ENCODE results near the gene SH3RF2.

The SH3RF2 gene

GRCh38 chr5:145923405-145923804 is 13.0 kb upstream of the SH3RF2 start:
- FAIRE-seq = no peak

GRCh38 chr5:145924849-145925248 is 11.5 kb upstream of the SH3RF2 start:
- FAIRE-seq = no peak

GRCh38 chr5:145925353-145925752 is 11.0 kb upstream of the SH3RF2 start:
- FAIRE-seq = no peak

- FAIRE-seq = no peak
These were observed 10.6 kb upstream of the SH3RF2 start for GRCh38 chr5:145925803-145926202.

- no peak for FAIRE-seq
These were observed 4.7 kb upstream of the SH3RF2 start for GRCh38 chr5:145931718-145932117.

- no peak for FAIRE-seq
These were observed 2.1 kb upstream of the SH3RF2 start for GRCh38 chr5:145934276-145934675.

GRCh38 chr5:145937432-145938250 is 1.3 kb downstream of the SH3RF2 start:
- FAIRE-seq = no peak

GRCh38 chr5:145938776-145939539 is 2.6 kb downstream of the SH3RF2 start:
- no peak for FAIRE-seq

GRCh38 chr5:145939540-145940065 is 3.2 kb downstream of the SH3RF2 start:
- FAIRE-seq = no peak

GRCh38 chr5:145941096-145941447 is 4.7 kb downstream of the SH3RF2 start:
- no peak for FAIRE-seq

- no peak for FAIRE-seq
These were observed 5.2 kb downstream of the SH3RF2 start for GRCh38 chr5:145941448-145942130.

- no peak for FAIRE-seq
These were observed 5.8 kb downstream of the SH3RF2 start for GRCh38 chr5:145942201-145942600.

GRCh38 chr5:145942749-145943148 is 6.4 kb downstream of the SH3RF2 start:
- no peak for FAIRE-seq

GRCh38 chr5:145943674-145944121 is 7.3 kb downstream of the SH3RF2 start:
- FAIRE-seq = no peak

- FAIRE-seq = no peak
These were observed 8.0 kb downstream of the SH3RF2 start for GRCh38 chr5:145944328-145944727.

GRCh38 chr5:145945620-145946111 is 9.3 kb downstream of the SH3RF2 start:
- FAIRE-seq = no peak

- FAIRE-seq = no peak
These were observed 9.9 kb downstream of the SH3RF2 start for GRCh38 chr5:145946112-145946861.

- FAIRE-seq = no peak
These were observed 11.2 kb downstream of the SH3RF2 start for GRCh38 chr5:145947581-145947980.

- no peak for FAIRE-seq
These were observed 11.7 kb downstream of the SH3RF2 start for GRCh38 chr5:145948047-145948446.

GRCh38 chr5:145948921-145949320 is 12.5 kb downstream of the SH3RF2 start:
- no peak for FAIRE-seq

GRCh38 chr5:145949474-145949873 is 13.1 kb downstream of the SH3RF2 start:
- no peak for FAIRE-seq

GRCh38 chr5:145951071-145951470 is 14.7 kb downstream of the SH3RF2 start:
- no peak for FAIRE-seq
